ENCODE results near the gene TXK.

DNA sequence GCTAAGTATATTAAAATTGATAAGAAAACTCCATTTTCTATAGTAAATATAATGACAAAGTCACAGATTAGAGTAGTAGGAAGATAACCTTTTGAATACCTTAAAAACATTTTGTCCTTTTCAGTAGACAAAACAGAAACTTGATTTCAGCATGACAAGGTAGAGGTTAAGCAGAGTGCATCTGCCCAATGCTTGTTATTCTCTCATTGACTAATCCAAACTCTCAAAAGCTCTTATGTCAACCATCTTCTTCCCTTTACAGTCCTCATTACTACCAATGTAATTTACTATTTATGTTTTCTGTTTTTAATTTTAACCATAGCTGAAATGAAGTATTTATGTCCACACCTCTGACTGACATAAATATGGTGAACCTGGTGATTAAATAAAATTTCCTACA, 106.4 kb downstream of the TXK start:
- TF ChIP-seq GATA1 (IDR thresholded peaks at IDR 0.05; ENCODE audit: low read depth, low read length) (no peak), POLR2A (IDR thresholded peaks at IDR 0.05; ENCODE audit: low read length) (no peak)

All from erythroblast (primary cell).